HG03066 (cell line): ENCODE measurements around the gene ANKIB1.
"Not testable (repeated sequence)": the region's sequence is repeated elsewhere in the genome, so short reads cannot be mapped to it uniquely, and the experiment has no call there.

Experiments used
- ATAC-seq: cut with Tn5 transposase; IDR thresholded peaks from one replicate; pipeline ENCODE4 v1.9.1; 2021; ENCODE audit warnings: low read depth; ENCODE audit not compliant: unreplicated experiment

The ANKIB1 gene

GRCh38 chr7:92245487-92246359, at the start of gene ANKIB1, which contains the start of gene KRIT1:
ANKIB1 (plus strand) TSS chr7:92245974; CDS start chr7:92294979, 49,005 bp downstream.
KRIT1 (minus strand) TSS chr7:92245914; CDS start chr7:92242135, 3,779 bp downstream.
- ATAC-seq, result peak; percentile 74

- ATAC-seq, result no peak
Observed at GRCh38 chr7:92200791-92201190, 45.0 kb upstream of the ANKIB1 start.

- ATAC-seq, result no peak
Observed at GRCh38 chr7:92205987-92206386, 39.8 kb upstream of the ANKIB1 start.

- no peak for ATAC-seq
Observed at GRCh38 chr7:92206672-92207071, 39.1 kb upstream of the ANKIB1 start.

- ATAC-seq, result no peak
Observed at GRCh38 chr7:92221766-92222165, 24.0 kb upstream of the ANKIB1 start.

GRCh38 chr7:92226981-92227380, 18.8 kb upstream of the ANKIB1 start:
- ATAC-seq, result no peak

- ATAC-seq, result no peak
Observed at GRCh38 chr7:92228100-92228499, 17.7 kb upstream of the ANKIB1 start.

GRCh38 chr7:92228742-92229141, 17.0 kb upstream of the ANKIB1 start:
- ATAC-seq, result no peak

- ATAC-seq, result no peak
Observed at GRCh38 chr7:92230547-92230946, 15.2 kb upstream of the ANKIB1 start.

- no peak for ATAC-seq
Observed at GRCh38 chr7:92242972-92243371, 2.8 kb upstream of the ANKIB1 start.

- peak; percentile 1 for ATAC-seq
Observed at GRCh38 chr7:92244808-92245486, 827 bp upstream of the ANKIB1 start.

GRCh38 chr7:92246360-92247101, 757 bp downstream of the ANKIB1 start:
- peak; percentile 25 for ATAC-seq

GRCh38 chr7:92250603-92251002, 4.8 kb downstream of the ANKIB1 start:
- no peak for ATAC-seq

GRCh38 chr7:92251181-92251580, 5.4 kb downstream of the ANKIB1 start:
- ATAC-seq, result no peak

- ATAC-seq, result no peak
Observed at GRCh38 chr7:92253251-92253650, 7.5 kb downstream of the ANKIB1 start.

- not testable (repeated sequence) for ATAC-seq
Observed at GRCh38 chr7:92254800-92255199, 9.0 kb downstream of the ANKIB1 start.

- no peak for ATAC-seq
Observed at GRCh38 chr7:92255308-92255707, 9.5 kb downstream of the ANKIB1 start.

GRCh38 chr7:92259062-92259461, 13.3 kb downstream of the ANKIB1 start:
- no peak for ATAC-seq

GRCh38 chr7:92259610-92260247, 14.0 kb downstream of the ANKIB1 start:
- no peak for ATAC-seq

- ATAC-seq, result no peak
Observed at GRCh38 chr7:92260248-92260781, 14.5 kb downstream of the ANKIB1 start.
